Measurements from ENCODE around the gene ING5.
"Not testable (repeated sequence)": the region's sequence is repeated elsewhere in the genome, so short reads cannot be mapped to it uniquely, and the experiment has no call there.

Gene ING5

GRCh38 chr2:241701399-241702154 lies at the start of gene ING5:
ING5 (plus strand) TSS chr2:241702039; CDS start chr2:241702066, 27 bp downstream.
- DNase-seq, result peak in 1 of 2 experiments; percentile 34

- no peak for DNase-seq
Measured at GRCh38 chr2:241652142-241652541, 49.7 kb upstream of the ING5 start.

- DNase-seq, result no peak
Measured at GRCh38 chr2:241652722-241653121, 49.1 kb upstream of the ING5 start.

- DNase-seq, result no peak
Measured at GRCh38 chr2:241653210-241653750, 48.6 kb upstream of the ING5 start.

GRCh38 chr2:241654551-241654950 lies 47.3 kb upstream of the ING5 start:
- DNase-seq, result no peak

GRCh38 chr2:241655516-241656189 lies 46.2 kb upstream of the ING5 start:
- no peak for DNase-seq

GRCh38 chr2:241656190-241656741 lies 45.6 kb upstream of the ING5 start:
- no peak for DNase-seq

GRCh38 chr2:241657786-241658254 lies 44.0 kb upstream of the ING5 start:
- DNase-seq, result no peak

GRCh38 chr2:241658296-241658695 lies 43.5 kb upstream of the ING5 start:
- no peak for DNase-seq

- peak; percentile 7 to 10 for DNase-seq
Measured at GRCh38 chr2:241659150-241659739, 42.6 kb upstream of the ING5 start.

- no peak for DNase-seq
Measured at GRCh38 chr2:241660593-241661213, 41.1 kb upstream of the ING5 start.

- DNase-seq, result not testable (repeated sequence)
Measured at GRCh38 chr2:241662731-241663130, 39.1 kb upstream of the ING5 start.

GRCh38 chr2:241665731-241666440 lies 36.0 kb upstream of the ING5 start:
- no peak for DNase-seq

- DNase-seq, result no peak
Measured at GRCh38 chr2:241666627-241667400, 35.0 kb upstream of the ING5 start.

GRCh38 chr2:241668354-241668753 lies 33.5 kb upstream of the ING5 start:
- no peak for DNase-seq

GRCh38 chr2:241668839-241669238 lies 33.0 kb upstream of the ING5 start:
- DNase-seq, result no peak

GRCh38 chr2:241670333-241671110 lies 31.3 kb upstream of the ING5 start:
- DNase-seq, result no peak

GRCh38 chr2:241671457-241672240 lies 30.2 kb upstream of the ING5 start:
- no peak for DNase-seq

Measured in cerebellar nuclear complex (tissue), 1 donor.